NCI-H187 treated with DMSO at 0.1 percent for 48 hours (cell line): ENCODE data around the gene FCMR.
A peak's percentile ranks its signal among the peaks of the same experiment; 100 is the strongest.

Source experiments
- DNase-seq: peaks from one replicate; lab custom pipeline; 2025; lab: John Stamatoyannopoulos, UW

The FCMR gene

GRCh38 chr1:206923009-206923960, 1.5 kb upstream of the FCMR start:
- no peak for DNase-seq

DNA sequence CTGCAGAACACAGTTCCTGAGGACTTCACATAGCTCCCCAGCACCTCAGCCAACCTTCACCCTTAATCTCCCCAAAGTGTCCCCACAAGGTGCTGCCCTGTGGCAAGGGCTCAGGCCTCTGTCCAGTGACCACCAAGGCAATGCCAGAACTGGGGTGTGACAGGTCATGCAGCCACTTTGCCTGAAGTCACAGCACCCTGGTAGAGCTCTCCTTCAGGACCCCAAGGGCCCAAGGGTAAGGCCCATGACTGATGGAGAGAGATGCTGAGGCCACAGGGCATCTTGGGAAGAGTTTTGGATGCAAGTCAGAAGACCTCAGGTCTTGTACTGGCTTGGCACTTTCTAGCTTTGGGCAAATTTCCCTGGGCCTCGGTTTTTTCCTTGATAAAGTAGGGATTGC, 783 bp upstream of the FCMR start:
- DNase-seq = no peak

GRCh38 chr1:206918076-206918475, 3.7 kb downstream of the FCMR start:
- no peak for DNase-seq

- no peak for DNase-seq
Measured at GRCh38 chr1:206916000-206916709, 5.6 kb downstream of the FCMR start.

DNA sequence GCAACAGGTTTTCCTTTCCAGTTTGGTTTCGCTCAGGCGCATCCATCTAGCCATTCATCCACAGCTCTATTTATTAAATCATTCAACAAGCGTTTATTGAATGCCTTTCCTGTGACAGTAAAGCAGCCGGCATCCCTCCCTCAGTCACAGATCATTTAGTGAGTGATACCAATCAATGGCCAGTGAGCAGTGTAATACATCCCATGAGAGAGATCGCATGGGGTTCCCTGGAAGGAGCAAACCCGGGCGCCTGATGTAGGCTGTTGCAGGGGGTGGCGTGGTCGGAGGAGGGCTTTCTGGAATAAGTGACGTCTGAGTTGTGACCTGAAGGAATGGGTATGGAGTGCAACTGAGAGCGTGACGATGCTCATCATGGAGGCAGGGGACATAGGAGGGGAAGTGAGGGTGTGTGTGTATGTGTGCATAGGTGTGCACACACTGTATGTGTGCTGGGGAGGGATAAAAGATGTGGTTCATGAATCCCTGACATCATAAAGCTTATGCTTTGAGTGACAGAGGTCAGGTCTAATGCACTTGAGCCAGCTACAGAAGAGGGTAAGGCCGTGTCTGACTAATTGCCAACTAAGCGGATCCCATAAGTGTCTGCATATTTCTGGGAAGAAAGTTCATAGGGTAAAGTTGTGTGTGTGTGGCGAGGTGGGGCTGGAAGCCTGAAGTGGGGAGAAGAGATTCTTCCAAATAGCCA, 6.6 kb downstream of the FCMR start:
- DNase-seq = no peak

- no peak for DNase-seq
Measured at GRCh38 chr1:206913766-206914537, 7.8 kb downstream of the FCMR start.

DNA sequence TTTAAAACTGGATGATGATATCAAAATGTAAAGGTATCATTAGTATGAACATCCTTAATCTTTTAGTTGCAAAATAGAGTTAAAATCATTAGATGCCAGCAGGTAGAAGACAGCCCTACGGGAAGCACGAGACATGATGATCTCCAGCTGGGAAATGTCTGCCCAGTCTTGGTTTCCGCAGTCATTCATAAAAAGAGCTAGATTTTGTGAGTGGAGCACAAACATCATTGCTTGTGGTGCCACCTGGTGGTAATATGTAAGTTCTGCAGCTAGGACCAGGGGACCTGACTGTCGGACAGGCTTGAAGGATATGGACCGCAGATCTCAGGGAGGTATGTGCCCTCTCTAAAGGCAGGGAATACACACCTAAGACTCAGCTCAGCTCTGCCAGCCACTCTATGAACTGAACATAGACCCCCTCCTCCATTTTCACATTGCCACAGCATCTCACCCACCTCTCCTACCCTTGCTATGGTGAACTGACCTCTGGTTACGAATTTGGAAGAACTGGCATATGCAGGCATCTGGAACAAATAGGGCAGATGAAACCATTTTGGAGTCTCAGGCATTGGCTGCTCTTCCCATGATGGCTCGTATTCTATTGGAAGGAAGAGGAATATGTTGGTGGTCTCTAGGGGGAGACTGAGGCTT, 9.2 kb downstream of the FCMR start:
- peak; percentile 89 for DNase-seq

- DNase-seq = peak; percentile 38
Measured at GRCh38 chr1:206911064-206911663, 10.6 kb downstream of the FCMR start.

GRCh38 chr1:206909883-206910318, 11.8 kb downstream of the FCMR start:
- DNase-seq = no peak

- DNase-seq = peak; percentile 58
Measured at GRCh38 chr1:206909161-206909882, 12.4 kb downstream of the FCMR start.

GRCh38 chr1:206908038-206908437, 13.7 kb downstream of the FCMR start:
- DNase-seq = no peak

DNA sequence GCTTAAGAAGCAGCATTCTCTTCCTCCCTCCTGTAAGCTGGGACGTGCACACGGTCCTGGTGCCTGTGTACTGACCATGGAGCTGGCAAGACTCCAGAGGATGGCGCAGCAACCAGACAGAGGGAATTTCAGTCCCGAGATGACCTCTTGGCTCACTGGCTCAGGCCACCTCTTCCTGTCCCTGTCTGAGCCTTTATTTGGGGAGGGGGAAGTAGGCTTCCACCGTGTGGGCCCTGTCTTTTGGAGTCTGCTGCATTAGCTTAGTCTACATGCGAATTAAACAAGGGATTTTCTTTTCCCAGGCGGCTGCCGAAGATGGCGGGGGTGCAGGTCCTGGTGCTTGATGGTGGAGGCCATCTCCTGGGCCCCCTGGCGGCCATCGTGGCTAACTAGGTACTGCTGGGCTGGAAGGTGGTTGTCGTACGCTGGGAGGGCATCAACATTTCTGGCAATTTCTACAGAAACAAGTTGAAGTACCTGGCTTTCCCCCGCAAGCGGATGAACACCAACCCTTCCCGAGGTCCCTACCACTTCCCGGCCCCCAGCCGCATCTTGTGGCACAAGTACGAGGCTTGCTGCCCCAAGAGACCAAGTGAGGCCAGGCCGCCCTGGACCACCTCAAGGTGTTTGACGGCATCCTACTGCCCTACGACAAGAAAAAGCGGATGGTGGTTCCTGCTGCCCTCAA, 14.3 kb downstream of the FCMR start:
- no peak for DNase-seq

GRCh38 chr1:206905295-206906164, 16.2 kb downstream of the FCMR start:
- DNase-seq = no peak

DNA sequence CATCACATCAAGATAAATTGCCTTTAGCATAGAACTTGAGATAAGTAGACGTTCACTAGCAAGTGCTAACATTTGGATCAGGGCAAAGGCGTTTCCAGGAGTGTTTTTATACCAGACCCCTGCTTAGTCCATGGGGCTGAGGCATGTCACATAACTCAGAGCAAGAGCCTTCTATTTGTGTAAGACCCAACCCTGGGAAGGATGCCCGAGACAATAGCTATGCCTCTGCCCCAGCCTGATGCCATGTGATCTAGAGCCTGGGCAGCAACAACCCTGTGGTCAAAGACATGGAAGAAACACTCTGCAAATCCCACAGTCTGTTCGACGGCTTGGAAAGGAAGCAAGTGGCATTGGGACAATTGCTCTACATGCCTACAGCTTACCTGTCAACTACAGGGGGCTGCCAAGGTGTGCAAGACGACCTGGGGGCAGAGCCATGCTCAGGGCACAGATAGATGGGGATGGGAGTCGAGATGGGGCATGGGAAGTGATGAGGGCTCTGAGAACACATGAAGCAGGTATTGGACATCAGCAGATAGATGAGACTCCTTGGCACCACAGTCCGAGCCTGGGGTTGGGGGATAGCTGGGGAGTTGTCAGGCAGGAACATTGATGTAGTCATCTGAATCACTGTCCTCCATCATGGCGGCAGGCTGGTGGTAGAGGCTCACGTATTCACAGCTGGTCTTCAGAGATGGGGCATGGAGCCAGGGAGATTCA, 17.2 kb downstream of the FCMR start:
- DNase-seq = no peak

GRCh38 chr1:206903687-206904086, 18.1 kb downstream of the FCMR start:
- DNase-seq = no peak

DNA sequence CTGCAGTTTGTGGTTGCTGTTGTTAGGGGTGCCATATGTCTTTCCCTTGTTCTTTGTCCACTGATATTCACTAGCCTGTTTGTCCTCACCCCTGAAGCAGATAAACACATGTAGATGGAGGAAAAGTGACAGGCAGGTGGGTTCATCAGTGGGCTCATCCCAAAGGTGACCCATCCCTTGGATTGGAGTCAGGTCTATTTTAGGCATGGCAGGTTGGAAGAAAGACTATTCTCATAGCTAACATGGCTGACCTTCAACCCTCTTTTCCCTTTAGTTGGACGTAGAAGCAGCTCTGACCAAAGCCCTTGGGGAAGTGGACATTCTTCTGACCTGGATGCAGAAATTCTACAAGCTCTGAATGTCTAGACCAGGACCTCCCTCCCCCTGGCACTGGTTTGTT, 19.0 kb downstream of the FCMR start:
- DNase-seq = no peak

DNA sequence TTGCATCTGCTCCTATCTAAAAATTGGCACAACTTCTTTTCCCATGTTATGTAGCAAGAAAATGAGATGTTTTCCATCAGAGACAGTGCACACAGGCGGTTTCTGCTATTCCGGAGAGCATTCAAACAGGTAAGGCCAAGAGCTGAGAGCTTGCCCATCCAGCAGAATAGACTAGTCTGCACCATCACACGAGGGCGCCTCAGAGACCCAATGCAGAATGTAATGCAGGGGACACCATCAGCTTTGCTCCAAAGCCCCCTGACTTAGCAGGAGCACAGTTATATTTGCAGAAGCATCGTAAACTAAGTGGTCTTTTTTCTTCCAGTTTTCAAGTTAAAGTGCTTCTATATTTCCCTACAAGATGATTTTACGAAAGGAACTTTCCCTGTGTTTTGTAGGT, 19.8 kb downstream of the FCMR start:
- no peak for DNase-seq

- no peak for DNase-seq
Measured at GRCh38 chr1:206900149-206900548, 21.6 kb downstream of the FCMR start.
